Midbrain (tissue), 1 donor: Measurements from ENCODE around the gene POLE2.
"Not testable (repeated sequence)": the region's sequence is repeated elsewhere in the genome, so short reads cannot be mapped to it uniquely, and the experiment has no call there.

Source experiments
- DNase-seq: peaks from one replicate; lab custom pipeline; 2025; lab: John Stamatoyannopoulos, UW

POLE2 gene

GRCh38 chr14:49619273-49619672 is 68.7 kb downstream of the POLE2 start:
- DNase-seq, result not testable (repeated sequence)

GRCh38 chr14:49617852-49618519 is 70.0 kb downstream of the POLE2 start:
- no peak for DNase-seq

GRCh38 chr14:49615776-49616175 is 72.2 kb downstream of the POLE2 start:
- no peak for DNase-seq

- no peak for DNase-seq
These were observed 73.8 kb downstream of the POLE2 start for GRCh38 chr14:49614196-49614595.

GRCh38 chr14:49612671-49613070 is 75.3 kb downstream of the POLE2 start:
- DNase-seq, result no peak

GRCh38 chr14:49612251-49612650 is 75.8 kb downstream of the POLE2 start:
- DNase-seq, result no peak

GRCh38 chr14:49607583-49607982 is 80.4 kb downstream of the POLE2 start:
- no peak for DNase-seq

- DNase-seq, result peak; percentile 78
These were observed 89.3 kb downstream of the POLE2 start, which contains the start of gene LRR1 for GRCh38 chr14:49598485-49599300. Gene LRR1, plus strand, starts transcription at chr14:49598940. Its CDS starts 81 bp downstream, at chr14:49599021.

GRCh38 chr14:49598189-49598484 is 89.9 kb downstream of the POLE2 start:
- no peak for DNase-seq

- DNase-seq, result peak; percentile 31
These were observed 93.5 kb downstream of the POLE2 start for GRCh38 chr14:49594347-49595091.
